GM12878 (cell line): ENCODE data around the gene BRCA2. TPM values are rescaled to one million over a fixed set of nuclear protein-coding genes. Genes with fewer than 3 reads are reported as not detected.

ENCODE experiments used
- ATAC-seq: fragments of 200-7000 bp; cut with Tn5 transposase; 3 replicates; pipeline ENCODE4 v1.9.1; 2020; ENCODE audit warnings: mild to moderate bottlenecking, moderate library complexity
- BruUV-seq: library from RNA; stranded (reverse); fragments of 400-500 nt; replicated peaks from 2 replicates; lab custom pipeline; 2021; lab: Mats Ljungman, UMichigan
- CTCF ChIA-PET: fragments of 300-600 bp; sonication (Branson Sonifier 250); formaldehyde crosslinking; extraction: SDS; loops from one replicate; lab custom pipeline; 2021; ENCODE audit warnings: inconsistent platforms; lab: Yijun Ruan, JAX
- POLR2A ChIA-PET: fragments of 350-600 bp; formaldehyde crosslinking; extraction: SDS; loops from one replicate; lab custom pipeline; 2021; ENCODE audit warnings: inconsistent platforms; lab: Charles Lee
- RAD21 ChIA-PET: fragments of 300-600 bp; sonication (Branson Sonifier 250); formaldehyde crosslinking; loops from one replicate; lab custom pipeline; 2023; ENCODE audit warnings: antibody characterized with exemption; ENCODE audit not compliant: unreplicated experiment; lab: Charles Lee
- SMC1A ChIA-PET: fragments of 300-600 bp; sonication (Branson Sonifier 250); formaldehyde crosslinking; loops from one replicate; lab custom pipeline; 2023; ENCODE audit not compliant: unreplicated experiment, uncharacterized antibody; lab: Charles Lee
- DNase-seq: peaks from one replicate; pipeline ENCODE4 v3.0.0-alpha.2; 2011; ENCODE audit warnings: low read depth, low spot score
- FAIRE-seq: peaks from 3 replicates; lab custom pipeline; 2011; peaks lifted over from hg19 to GRCh38; lab: Jason Lieb, UNC
- H2AFZ ChIP-seq: 2 replicates; pipeline ENCODE4 v1.6.0; 2011; ENCODE audit warnings: low read depth, low read length, control low read depth; ENCODE audit not compliant: control insufficient read depth
- H3K27ac ChIP-seq: 2 replicates; pipeline ENCODE4 v1.5.1; 2011; ENCODE audit warnings: control low read depth; ENCODE audit not compliant: control insufficient read depth, insufficient read depth
- H3K27me3 ChIP-seq, 2 experiments: replicated peaks in 1 of 2; 2 replicates each; pipeline versions ENCODE4 v1.6.0 to v1.6.1; 2011; ENCODE audit warnings: low read length in 1 of 2; ENCODE audit not compliant: control insufficient read depth in 2 of 2, insufficient read depth in 2 of 2
- H3K36me3 ChIP-seq, 2 experiments: 2 replicates each; pipeline ENCODE4 v1.5.1; 2011; ENCODE audit warnings: low read length in 1 of 2; ENCODE audit not compliant: control insufficient read depth in 2 of 2, insufficient read depth in 2 of 2
- H3K4me1 ChIP-seq: 2 replicates; pipeline ENCODE4 v1.6.1; 2011; ENCODE audit warnings: mild to moderate bottlenecking, low read length, moderate library complexity, mixed read lengths; ENCODE audit not compliant: control insufficient read depth, insufficient read depth
- H3K4me2 ChIP-seq: 2 replicates; pipeline ENCODE4 v1.6.0; 2011; ENCODE audit warnings: control low read depth; ENCODE audit not compliant: control insufficient read depth, insufficient read depth
- H3K4me3 ChIP-seq: fragments of 200-600 bp; sonication (generic); 2 replicates; pipeline ENCODE4 v1.5.1; 2016
- H3K79me2 ChIP-seq: 2 replicates; pipeline ENCODE4 v1.6.0; 2011; ENCODE audit warnings: low read length; ENCODE audit not compliant: control insufficient read depth, insufficient read depth
- H3K9ac ChIP-seq: 2 replicates; pipeline ENCODE4 v1.8.0; 2011; ENCODE audit warnings: low read length, control low read depth, mixed read lengths; ENCODE audit not compliant: control insufficient read depth, insufficient read depth
- H3K9me3 ChIP-seq: replicated peaks from 3 replicates; pipeline ENCODE4 v1.5.1; 2011; ENCODE audit warnings: mild to moderate bottlenecking, low read length; ENCODE audit not compliant: control insufficient read depth, insufficient read depth
- H4K20me1 ChIP-seq: 2 replicates; pipeline ENCODE4 v1.6.0; 2011; ENCODE audit not compliant: control insufficient read depth, insufficient read depth
- ETV6 ChIP-seq, 2 experiments: fragments of 450-650 bp in 1 of 2; IDR thresholded peaks in 1 of 2; conservative IDR thresholded peaks in 1 of 2; 2 replicates each; pipeline ENCODE4 v1.6.1; 2014; ENCODE audit warnings: antibody characterized with exemption in 1 of 2, borderline replicate concordance in 1 of 2, low read depth in 1 of 2, mild to moderate bottlenecking in 1 of 2, moderate library complexity in 1 of 2
- POLR2A ChIP-seq: IDR thresholded peaks from 2 replicates; pipeline ENCODE4 v1.6.1; 2011; ENCODE audit warnings: low read depth, mild to moderate bottlenecking, low read length
- RAD21 ChIP-seq: IDR thresholded peaks from 2 replicates; pipeline ENCODE4 v1.6.1; 2011; ENCODE audit warnings: mild to moderate bottlenecking, low read depth, low read length, moderate library complexity; ENCODE audit not compliant: insufficient read depth
- RB1 ChIP-seq: fragments of 450-650 bp; formaldehyde crosslinking; IDR thresholded peaks from 2 replicates; pipeline ENCODE4 v1.6.1; 2017; ENCODE audit warnings: mild to moderate bottlenecking, borderline replicate concordance
- SPI1 ChIP-seq: IDR thresholded peaks from 2 replicates; pipeline ENCODE4 v1.6.1; 2011; ENCODE audit warnings: low read depth, mild to moderate bottlenecking, low read length, moderate library complexity, borderline replicate concordance; ENCODE audit not compliant: insufficient read depth
- YY1 ChIP-seq: IDR thresholded peaks from 2 replicates; pipeline ENCODE4 v1.6.1; 2011; ENCODE audit warnings: low read depth, mild to moderate bottlenecking, low read length
- in situ Hi-C: fragments of 300-500 bp; cut with MboI; formaldehyde crosslinking; loops from 9 replicates; pipeline ENCODE4 v1.14.3; 2018; ENCODE audit warnings: mixed read lengths
- intact Hi-C: fragments of 100-400 bp; cut with micrococcal nuclease; formaldehyde crosslinking; loops from one replicate; pipeline ENCODE4 v1.14.2; 2022; ENCODE audit not compliant: unreplicated experiment
- polyA plus RNA-seq, 11 experiments: library from polyadenylated mRNA; depleted of rRNA in 4 of 11; unstranded in 6 of 11; stranded (reverse) in 5 of 11; fragments of >200 nt; fragmentation: Nextera tagmentation in 4 of 11; fragmentation: Illumina TruSeq in 1 of 11; extraction: Ambion mirVana in 4 of 11; extraction: Trizol in 1 of 11; gene quantifications; 1 replicate in 1 of 11; 2 replicates in 10 of 11; pipeline versions ENCODE4 v1.2.1 to v1.2.3, GENCODE V29; 2011 to 2016; ENCODE audit warnings: inconsistent platforms in 2 of 11, missing spikeins in 2 of 11, low read depth in 1 of 11
- total RNA-seq, 4 experiments: library from RNA; depleted of rRNA in 3 of 4; stranded (reverse); fragments of >200 nt in 3 of 4; fragmentation: Illumina TruSeq in 1 of 4; extraction: Trizol in 1 of 4; gene quantifications; 2 replicates each; pipeline versions ENCODE4 v1.2.1 to v1.2.3, GENCODE V29; 2013 to 2021
- TF ChIP-seq, protein P1 (sequence below), 3 experiments: IDR thresholded peaks in 2 of 3; conservative IDR thresholded peaks in 1 of 3; 2 replicates each; pipeline ENCODE4 v1.5.1; 2011; ENCODE audit warnings: low read depth in 3 of 3, low read length in 3 of 3, mild to moderate bottlenecking in 3 of 3, control low read depth in 2 of 3, moderate library complexity in 2 of 3, inconsistent platforms in 1 of 3, mixed read lengths in 1 of 3; ENCODE audit not compliant: control insufficient read depth in 2 of 3, insufficient read depth in 1 of 3; ENCODE audit errors: extremely low read depth in 1 of 3

The BRCA2 gene
- total and polyA plus RNA-seq, 10 of the 15 experiments (the other 5 are each of a cell fraction or from before 2014, with no cell fraction given): 7.6 to 42.2 (median 23.9) TPM

DNA sequence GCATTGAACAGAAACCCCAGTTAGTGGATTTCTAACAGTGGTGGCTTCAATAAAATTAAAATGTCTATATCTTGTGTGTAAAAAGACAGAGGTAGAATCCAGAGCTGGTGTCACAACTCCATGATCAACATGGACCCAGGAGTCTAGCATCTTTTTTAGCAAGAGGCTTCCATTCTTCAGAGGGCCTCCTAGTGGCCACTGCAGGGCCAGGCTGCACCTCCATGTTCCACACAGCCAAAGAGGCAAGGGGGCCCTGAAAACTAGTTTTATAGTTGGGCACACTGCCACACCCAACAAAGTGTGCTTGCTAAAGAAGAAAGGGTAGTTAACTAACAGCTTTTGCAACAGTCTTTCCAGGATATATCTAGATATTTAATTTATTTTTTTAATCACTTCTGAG lies 99.7 kb downstream of the BRCA2 start:
- Histone ChIP-seq H3K4me2 (no peak overlapping the region), H3K79me2 (no peaks in the 10 kb centered on the region), H3K27me3 (no peaks in the 10 kb centered on the region), H2AFZ (no peak overlapping the region), H3K9me3 (peaks cover 6% of the 10 kb centered on the region; the same call in 1 of the 3 replicates), H3K4me3 (no peak overlapping the region), H4K20me1 (no peaks in the 10 kb centered on the region), H3K36me3 (peaks cover 0 to 1% of the 10 kb centered on the region in 2 experiments; a peak in 1 of 4 replicates), H3K27ac (no peak overlapping the region), H3K9ac (no peak overlapping the region), H3K4me1 (no peaks in the 10 kb centered on the region)
- CTCF ChIA-PET: interaction anchor here (0.9 to 1.9 kb wide), 10 partner anchors 8 to 109 kb away, joined by 3 to 4 read pairs (median 3); no protein-coding TSS in a partner anchor
- no TSS peak for BruUV-seq
- FAIRE-seq (peak; percentile 7), DNase-seq (no peak), ATAC-seq (peak; percentile 88)
- intact Hi-C loops: no loop called here
- in situ Hi-C loops: no loop called here
- RAD21 ChIA-PET: no interaction called here
- POLR2A ChIA-PET: no interaction called here
- TF ChIP-seq YY1: peak; percentile 58; the same call in 1 of the 2 replicates
- no peak for TF ChIP-seq ETV6 (conservative IDR thresholded peaks at IDR 0.05 in 1 of 2, IDR thresholded peaks at IDR 0.05 in 1 of 2; ENCODE audit: borderline replicate concordance in 1 of 2, low read depth in 1 of 2)
- TF ChIP-seq RB1: no peak
- TF ChIP-seq SPI1: no peak
- TF ChIP-seq RAD21: 0 out of 2 replicates have a peak, but pooled peaks have one; percentile 20
- no peak for TF ChIP-seq POLR2A
- TF ChIP-seq, protein P1, sequence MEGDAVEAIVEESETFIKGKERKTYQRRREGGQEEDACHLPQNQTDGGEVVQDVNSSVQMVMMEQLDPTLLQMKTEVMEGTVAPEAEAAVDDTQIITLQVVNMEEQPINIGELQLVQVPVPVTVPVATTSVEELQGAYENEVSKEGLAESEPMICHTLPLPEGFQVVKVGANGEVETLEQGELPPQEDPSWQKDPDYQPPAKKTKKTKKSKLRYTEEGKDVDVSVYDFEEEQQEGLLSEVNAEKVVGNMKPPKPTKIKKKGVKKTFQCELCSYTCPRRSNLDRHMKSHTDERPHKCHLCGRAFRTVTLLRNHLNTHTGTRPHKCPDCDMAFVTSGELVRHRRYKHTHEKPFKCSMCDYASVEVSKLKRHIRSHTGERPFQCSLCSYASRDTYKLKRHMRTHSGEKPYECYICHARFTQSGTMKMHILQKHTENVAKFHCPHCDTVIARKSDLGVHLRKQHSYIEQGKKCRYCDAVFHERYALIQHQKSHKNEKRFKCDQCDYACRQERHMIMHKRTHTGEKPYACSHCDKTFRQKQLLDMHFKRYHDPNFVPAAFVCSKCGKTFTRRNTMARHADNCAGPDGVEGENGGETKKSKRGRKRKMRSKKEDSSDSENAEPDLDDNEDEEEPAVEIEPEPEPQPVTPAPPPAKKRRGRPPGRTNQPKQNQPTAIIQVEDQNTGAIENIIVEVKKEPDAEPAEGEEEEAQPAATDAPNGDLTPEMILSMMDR (IDR thresholded peaks at IDR 0.05 in 2 of 3, conservative IDR thresholded peaks at IDR 0.05 in 1 of 3; ENCODE audit: control insufficient read depth in 2 of 3, extremely low read depth in 1 of 3, insufficient read depth in 1 of 3, low read depth in 3 of 3, low read length in 3 of 3): peak; percentile 35 to 63 (median 60); a peak in 5 of 6 replicates
- SMC1A ChIA-PET: interaction anchor here (1.1 to 2.2 kb wide), 2 partner anchors 11 to 13 kb away, joined by 3 to 4 read pairs; no protein-coding TSS in a partner anchor
